Testis (tissue), 2 donors: ENCODE measurements around the gene POLDIP2.

ENCODE experiments used
- POLR2A ChIP-seq: fragments of 450-650 bp; IDR thresholded peaks from one replicate; pipeline ENCODE4 v1.6.1; 2017; ENCODE audit warnings: antibody characterized with exemption, mild to moderate bottlenecking, moderate library complexity
- TF ChIP-seq, protein P1 (sequence below), 3 experiments: fragments of 450-650 bp in 2 of 3; fragments of 200-600 bp in 1 of 3; sonication (generic) in 1 of 3; IDR thresholded peaks; one replicate each; pipeline ENCODE4 v1.5.1; 2016 to 2019; ENCODE audit warnings: antibody characterized with exemption in 3 of 3, mild to moderate bottlenecking in 2 of 3, moderate library complexity in 1 of 3

DNA sequence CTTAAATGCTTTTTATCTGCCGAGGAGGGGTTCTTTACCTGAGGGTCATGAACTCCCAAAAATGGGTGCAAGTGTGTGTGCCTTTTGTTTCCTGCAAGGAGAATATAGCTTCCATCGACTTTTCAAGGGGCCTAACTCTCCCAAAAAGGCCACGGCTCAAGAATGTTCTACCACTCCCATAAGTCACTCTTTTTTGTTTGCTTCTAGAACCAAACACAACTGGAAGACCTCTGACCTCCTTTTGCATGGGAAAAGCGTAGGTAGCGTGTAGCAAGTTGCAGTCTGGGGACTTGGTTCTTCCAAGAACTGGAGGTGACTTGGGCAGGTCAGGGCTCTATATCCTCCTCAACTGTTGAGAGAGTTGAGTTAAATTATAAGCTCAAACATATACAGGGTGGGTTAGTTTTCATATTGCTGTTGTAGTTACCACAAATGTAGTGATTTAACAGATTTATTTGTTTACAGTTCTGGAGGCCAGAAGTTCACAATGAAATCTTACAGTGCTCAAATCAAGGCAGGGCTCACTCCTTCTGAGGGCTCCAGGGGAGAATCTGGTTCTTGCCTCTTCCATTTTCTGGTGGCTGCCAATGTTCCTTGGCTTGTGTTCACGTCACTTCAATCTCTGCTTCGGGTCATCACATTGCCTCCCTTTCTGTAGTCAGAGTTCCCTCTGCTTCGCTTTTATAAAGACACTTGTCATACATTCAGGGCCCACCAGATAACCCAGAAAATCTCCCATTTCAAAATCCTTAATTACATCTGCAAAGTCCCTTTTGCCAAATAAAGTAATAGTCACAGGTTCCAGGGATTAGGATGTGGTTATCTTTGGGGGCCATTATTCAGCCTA lies 36.9 kb downstream of the POLDIP2 start:
- TF ChIP-seq, protein P1, sequence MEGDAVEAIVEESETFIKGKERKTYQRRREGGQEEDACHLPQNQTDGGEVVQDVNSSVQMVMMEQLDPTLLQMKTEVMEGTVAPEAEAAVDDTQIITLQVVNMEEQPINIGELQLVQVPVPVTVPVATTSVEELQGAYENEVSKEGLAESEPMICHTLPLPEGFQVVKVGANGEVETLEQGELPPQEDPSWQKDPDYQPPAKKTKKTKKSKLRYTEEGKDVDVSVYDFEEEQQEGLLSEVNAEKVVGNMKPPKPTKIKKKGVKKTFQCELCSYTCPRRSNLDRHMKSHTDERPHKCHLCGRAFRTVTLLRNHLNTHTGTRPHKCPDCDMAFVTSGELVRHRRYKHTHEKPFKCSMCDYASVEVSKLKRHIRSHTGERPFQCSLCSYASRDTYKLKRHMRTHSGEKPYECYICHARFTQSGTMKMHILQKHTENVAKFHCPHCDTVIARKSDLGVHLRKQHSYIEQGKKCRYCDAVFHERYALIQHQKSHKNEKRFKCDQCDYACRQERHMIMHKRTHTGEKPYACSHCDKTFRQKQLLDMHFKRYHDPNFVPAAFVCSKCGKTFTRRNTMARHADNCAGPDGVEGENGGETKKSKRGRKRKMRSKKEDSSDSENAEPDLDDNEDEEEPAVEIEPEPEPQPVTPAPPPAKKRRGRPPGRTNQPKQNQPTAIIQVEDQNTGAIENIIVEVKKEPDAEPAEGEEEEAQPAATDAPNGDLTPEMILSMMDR (IDR thresholded peaks at IDR 0.05) = no peak
- no peak for TF ChIP-seq POLR2A
